SW480 (cell line): Measurements from ENCODE around the gene ATP4B.

Experiments used
- DNase-seq: peaks from one replicate; pipeline ENCODE4 v3.0.0-alpha.2; 2016; ENCODE audit warnings: low spot score

ATP4B gene

GRCh38 chr13:113657851-113658741 lies at the start of gene ATP4B:
Gene ATP4B, minus strand, starts transcription at chr13:113658198. Its CDS starts 54 bp downstream, at chr13:113658144.
- DNase-seq = no peak

DNA sequence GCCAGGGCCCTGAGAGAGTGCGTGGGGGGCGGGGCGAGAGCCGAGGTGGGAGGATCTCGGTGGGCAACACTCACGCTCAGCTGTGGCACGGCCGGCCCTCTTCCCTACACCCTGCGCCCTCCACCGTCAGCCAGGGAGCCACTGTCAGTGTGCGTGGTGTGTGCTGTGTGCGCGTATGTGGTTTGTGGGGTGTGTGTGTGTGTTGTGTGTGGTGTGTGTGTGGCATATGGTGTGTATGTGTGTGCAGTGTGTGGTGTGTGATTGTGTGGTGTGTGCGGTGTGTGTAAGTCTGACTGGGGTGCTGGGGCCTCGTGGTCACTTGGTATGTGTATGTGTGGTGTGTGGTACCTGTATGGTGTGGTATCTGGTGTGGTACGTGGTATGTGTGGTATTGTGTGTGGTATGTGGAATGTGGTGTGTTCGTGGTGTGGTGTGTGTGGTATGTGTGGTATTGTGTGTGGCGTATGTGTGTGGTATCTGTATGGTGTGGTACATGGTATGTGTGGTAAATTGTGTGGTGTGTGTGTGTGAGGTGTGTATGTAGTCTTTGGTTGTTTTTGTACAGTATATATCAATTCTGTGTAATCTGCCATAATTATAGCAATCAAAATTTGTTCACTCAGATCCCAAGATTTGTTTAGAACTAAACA lies 14.1 kb upstream of the ATP4B start:
- DNase-seq = no peak

DNA sequence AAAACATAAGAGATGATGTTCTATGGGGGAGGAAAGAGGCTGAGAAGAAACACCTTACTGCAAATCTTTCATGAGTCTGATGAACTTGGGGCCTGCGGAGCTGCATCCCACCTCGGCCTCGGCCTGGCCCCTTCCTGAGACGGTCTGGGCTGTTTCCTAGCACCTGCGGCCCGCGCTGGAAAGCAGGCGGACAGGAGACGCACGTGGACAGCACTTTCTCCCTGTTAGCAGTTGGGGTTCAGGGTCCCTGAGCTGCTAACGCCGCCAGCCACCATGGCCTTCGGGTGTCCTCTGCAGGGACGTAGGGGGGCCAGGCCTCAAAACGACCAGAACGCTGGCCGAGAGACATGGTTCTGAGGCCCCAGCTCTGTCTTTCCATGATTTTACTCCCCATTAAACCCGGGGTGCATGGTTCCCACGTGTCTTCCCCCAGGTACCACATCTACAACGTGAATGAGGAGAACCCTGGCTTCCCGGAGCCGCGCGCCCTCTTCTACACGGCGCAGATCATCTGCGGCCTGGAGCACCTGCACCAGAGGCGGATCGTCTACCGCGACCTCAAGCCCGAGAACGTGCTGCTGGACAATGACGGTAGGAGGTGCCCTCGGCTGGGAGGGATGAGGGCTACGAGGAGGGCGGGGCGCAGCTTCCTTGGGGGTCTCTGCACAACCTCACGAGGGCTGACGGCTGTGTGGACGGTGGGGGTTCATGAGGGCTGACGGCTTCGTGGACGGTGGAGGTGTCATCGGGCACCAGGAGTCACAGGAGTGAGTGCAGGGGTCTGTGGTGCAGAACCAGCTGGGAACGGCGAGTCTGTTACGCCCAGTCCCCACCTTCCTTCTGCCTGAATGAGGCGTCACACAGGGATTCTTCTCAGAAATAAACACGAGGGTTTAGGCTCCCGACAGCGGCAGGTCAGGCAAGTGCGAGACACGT lies 13.3 kb upstream of the ATP4B start:
- no peak for DNase-seq

GRCh38 chr13:113670541-113670940 lies 12.5 kb upstream of the ATP4B start:
- no peak for DNase-seq

- no peak for DNase-seq
These were observed 11.8 kb upstream of the ATP4B start for GRCh38 chr13:113669755-113670341.

GRCh38 chr13:113669231-113669754 lies 11.3 kb upstream of the ATP4B start:
- no peak for DNase-seq

GRCh38 chr13:113668491-113668971 lies 10.5 kb upstream of the ATP4B start:
- no peak for DNase-seq

DNA sequence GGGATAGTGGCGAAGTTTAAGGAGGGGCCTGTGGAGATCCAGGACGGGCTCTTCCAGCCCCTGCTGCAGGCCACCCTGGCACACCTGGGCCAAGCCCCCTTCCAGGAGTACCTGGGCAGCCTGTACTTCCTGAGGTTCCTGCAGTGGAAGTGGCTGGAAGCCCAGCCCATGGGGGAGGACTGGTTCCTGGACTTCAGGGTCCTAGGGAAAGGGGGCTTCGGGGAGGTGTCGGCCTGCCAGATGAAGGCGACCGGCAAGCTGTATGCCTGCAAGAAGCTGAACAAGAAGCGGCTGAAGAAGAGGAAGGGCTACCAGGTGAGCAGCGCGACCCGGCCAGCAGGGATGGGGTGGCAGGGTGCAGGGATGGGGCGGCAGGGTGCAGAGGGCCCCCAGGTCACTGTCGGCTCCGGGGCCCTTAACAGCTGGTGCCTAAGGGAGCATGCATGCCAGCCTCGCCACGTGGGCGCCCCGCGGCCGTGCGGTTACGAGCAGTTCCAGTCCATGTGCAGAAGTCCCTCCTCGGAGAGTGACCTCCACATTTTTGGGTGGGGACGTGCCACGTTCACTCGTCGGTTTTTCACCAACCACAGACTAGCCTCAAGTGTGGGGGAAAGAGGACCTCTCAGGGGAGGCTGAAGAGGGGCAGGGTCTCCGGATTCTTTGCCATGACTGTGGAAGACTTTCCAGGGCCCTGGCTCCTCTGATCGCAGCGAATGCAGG lies 9.9 kb upstream of the ATP4B start:
- DNase-seq = no peak

DNA sequence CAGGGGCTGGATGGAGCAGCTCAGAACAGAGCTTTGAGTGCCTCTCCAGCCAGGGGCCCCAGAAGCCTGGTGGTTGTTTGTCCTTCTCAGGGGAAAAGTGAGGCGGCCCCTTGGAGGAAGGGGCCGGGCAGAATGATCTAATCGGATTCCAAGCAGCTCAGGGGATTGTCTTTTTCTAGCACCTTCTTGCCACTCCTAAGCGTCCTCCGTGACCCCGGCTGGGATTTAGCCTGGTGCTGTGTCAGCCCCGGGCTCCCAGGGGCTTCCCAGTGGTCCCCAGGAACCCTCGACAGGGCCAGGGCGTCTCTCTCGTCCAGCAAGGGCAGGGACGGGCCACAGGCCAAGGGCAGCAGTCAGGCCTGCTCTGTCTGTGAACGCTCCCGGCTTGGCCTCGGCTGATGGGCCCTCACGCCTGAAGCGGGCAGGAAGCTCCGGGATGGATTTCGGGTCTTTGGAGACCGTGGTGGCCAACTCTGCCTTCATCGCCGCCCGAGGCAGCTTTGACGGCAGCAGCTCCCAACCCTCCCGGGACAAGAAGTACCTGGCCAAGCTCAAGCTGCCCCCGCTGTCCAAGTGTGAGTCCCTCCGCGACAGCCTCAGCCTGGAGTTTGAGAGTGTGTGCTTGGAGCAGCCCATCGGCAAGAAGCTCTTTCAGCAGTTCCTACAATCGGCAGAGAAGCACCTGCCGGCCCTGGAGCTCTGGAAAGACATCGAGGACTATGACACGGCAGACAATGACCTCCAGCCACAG lies 9.1 kb upstream of the ATP4B start, which contains the start of gene GRK1:
Gene GRK1, plus strand, starts transcription at position 269 of the 751 bp plus-strand sequence. Its CDS starts 168 bp downstream, at position 437.
- no peak for DNase-seq

GRCh38 chr13:113666329-113666670 lies 8.3 kb upstream of the ATP4B start:
- no peak for DNase-seq

- DNase-seq = no peak
These were observed 7.8 kb upstream of the ATP4B start for GRCh38 chr13:113665597-113666328.

GRCh38 chr13:113664751-113665596 lies 7.0 kb upstream of the ATP4B start:
- no peak for DNase-seq

GRCh38 chr13:113663934-113664333 lies 5.9 kb upstream of the ATP4B start:
- no peak for DNase-seq

GRCh38 chr13:113661509-113661908 lies 3.5 kb upstream of the ATP4B start:
- DNase-seq = no peak

- DNase-seq = no peak
These were observed 2.1 kb upstream of the ATP4B start for GRCh38 chr13:113660066-113660465.

- no peak for DNase-seq
These were observed 1.3 kb upstream of the ATP4B start for GRCh38 chr13:113659337-113659736.

DNA sequence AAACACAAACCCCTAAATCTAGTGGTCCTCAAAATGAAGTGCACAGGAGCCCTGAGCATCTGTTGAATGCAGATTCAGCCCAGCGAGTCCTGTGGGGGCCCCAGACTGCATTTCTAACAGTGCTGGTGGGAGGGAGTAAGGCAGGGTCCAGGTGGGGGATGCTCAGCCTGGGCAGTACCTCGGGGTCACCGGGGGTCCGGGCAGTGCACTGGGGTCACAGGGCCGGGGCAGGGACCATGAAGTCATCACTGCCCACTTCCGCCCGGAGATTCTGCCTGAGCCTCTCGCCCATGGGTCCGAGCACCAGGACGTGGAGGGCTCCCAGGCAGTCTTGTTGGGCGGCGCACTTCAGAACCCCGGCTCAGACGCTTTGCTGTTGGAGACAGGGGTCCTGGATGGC lies 838 bp upstream of the ATP4B start:
- DNase-seq = no peak
